HPDE6-E6E7 (cell line): ENCODE measurements around the gene DIMT1.
A peak's percentile ranks its signal among the peaks of the same experiment; 100 is the strongest.

ENCODE experiments used
- DNase-seq: peaks from one replicate; pipeline ENCODE4 v3.0.0; 2011; ENCODE audit warnings: missing footprints; ENCODE audit errors: extremely low spot score

Gene DIMT1

DNA sequence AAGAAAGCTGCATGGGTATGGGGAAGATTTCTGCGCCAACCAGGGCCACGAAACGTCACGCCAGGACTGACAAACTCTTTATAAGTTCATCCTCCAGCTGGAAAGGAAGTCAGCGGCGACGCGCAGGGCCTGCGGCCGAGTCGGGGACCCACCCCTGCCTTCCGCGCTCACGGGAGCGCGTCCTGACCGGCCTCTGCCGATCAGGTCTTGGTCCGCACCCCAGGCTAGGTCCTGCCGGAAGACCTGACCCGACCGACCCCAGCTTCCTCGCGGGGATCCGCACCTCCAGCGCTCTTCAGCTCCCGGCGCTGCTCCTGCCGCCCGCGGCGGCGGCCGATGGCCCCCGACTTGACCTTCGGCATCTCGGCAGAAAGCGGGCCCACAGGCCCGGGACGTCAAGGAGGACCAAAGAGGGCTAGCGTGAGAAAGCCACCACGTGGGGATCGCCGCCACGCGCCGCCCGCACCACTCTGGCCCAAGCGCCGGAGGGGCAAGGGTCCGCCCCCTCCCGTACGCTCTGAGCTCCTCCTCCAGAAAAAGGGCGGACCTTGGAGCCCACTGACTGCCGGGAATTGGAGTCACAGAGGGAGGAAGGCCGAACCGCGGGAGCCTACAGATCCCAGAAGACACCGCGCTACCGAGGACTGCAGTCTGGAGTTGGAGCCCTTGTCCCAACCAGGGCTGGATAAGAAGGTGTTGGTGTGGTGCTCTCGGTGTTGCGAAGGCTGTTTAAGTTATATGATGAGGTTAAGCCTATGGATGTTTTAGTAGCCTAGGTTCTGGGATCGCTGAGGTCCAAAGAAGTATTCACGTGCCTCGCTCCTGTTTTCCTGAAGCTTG, at the start of gene DIMT1:
Gene DIMT1 (minus strand): TSS at position 495 of the 840 bp plus-strand sequence. CDS start 133 bp downstream, at position 362.
- DNase-seq, result peak; percentile 97

DNA sequence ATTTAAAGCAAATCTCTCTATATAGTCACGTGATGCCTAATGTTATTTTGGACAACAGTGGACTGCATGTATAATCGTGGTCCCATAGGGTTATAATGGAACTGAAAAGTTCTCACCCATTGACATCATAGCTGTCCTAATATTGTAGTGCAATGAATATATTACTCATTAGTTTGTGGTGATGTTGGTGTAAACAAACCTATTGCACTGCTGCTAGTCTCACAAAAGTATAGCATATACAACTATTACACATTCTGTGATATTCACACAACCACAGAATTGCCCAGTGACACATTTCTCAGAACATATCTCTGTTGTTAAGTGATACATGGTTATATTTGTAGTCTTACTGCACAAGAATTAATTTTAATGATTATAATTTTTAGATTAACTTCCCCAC, 46.6 kb upstream of the DIMT1 start:
- DNase-seq, result no peak

DNA sequence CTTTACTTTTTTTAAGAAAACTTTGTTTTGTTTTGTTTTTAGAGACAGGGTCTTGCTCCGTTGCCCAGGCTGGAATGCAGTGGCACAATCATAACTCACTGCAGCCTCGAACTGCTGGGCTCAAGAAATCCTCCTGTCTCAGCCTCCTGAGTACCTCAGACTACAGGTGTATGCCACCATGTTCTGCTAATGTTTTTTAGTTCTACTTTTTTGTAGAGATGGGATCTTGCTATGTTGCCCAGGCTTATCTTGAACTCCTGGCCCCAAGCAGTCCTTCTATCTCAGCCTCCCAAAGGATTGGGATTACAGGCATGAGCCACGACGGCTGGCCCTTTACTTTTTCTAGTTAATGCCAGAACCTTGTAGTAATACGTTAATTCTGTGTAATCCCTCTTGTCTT, 44.8 kb upstream of the DIMT1 start:
- DNase-seq, result no peak

DNA sequence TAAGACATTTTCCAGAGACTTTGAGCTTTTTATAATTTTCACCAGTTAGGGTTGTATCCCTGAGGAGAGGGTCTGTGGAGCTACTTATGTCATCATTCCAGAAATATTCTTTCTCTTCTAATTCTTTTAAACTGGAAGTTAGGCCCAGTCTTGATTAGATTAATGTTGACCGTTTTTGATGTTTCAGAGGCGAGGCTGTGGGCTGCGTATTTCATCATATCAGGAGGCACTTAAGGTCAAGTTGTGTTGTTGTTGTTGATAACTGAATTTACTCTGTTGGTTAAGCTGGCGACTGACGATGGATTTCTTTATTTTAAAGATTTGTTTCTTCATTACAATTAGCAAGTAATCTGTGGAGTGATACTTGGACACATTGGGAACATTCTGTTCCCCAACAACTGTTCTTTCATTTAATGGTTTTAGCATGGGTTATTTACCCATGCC, 28.9 kb upstream of the DIMT1 start:
- no peak for DNase-seq

DNA sequence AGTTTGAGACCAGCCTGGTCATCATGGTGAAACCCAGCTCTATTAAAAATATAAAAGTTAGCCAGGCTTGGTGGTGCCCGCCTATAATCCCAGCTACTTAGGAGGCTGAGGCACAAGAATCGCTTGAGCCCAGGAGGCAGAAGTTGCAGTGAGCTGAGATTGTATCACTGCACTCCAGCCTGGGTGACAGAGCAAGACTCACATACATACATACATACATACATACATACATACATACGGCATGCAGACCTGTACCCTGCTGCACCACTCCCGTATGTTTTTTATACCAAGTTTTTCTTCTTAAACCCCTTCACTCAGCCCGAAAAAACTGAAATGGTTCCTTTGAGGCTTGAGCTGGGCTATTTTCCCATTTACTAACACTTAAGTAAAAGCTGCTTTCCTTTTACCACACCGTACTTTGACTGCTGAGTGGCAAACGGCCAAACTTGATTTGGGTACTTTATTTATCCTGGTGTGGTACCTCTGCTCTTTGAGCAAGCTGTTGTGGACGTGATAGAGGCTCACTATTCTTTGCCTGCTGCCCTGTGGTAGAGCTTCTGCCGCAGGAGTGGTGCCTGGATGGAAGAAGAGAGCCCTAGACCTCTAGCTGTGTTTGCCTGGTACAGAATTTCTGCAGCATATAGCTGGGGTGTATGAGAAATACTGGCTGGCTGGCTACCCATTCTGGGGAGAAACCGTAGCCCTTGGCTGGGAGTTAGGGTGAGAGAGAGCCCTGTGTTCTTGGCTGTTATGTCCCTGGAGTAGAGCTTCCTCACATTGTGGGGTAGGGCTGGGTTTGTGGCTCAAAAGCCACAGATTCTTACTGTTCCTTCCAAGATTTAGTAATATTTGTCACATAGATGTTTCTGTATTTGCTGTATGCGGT, 28.3 kb upstream of the DIMT1 start:
- DNase-seq, result no peak

DNA sequence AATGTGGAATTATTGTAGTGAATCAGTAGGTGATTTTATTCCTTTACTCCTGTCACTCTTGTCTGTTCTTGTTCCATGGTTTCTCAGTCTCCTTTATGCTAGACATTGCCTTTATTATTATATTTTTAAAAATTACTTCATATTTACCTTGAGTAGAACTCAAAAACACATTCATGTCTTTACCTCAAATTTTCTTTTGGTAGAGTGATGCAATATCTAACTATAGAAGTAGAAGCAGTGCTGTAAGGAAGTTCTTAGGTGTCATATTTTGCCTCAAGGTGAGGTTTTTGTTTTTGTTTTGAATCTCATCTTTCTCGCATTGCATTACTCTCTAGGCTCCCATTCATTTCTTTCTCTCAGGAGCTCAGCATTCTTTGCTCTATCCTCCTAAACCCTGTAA, 21.1 kb upstream of the DIMT1 start:
- DNase-seq, result no peak

DNA sequence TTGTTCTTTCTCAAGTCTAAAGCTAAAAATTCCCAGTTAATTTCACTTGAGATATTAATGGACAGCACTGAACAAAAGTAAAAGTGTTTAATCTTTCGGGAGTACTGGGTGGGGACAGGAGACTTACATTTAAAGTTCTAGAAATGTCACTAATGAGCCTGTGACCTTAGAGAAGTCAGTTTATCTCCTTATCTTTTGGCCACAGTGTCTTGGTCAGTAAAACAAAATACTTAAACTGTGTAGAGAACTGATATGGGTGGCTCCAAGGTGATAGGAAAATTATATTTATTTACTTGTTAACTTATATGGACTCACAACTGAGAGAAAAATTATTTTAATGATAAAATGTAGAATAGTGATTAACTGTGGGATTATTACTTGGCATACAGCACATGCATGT, 17.7 kb upstream of the DIMT1 start:
- no peak for DNase-seq

DNA sequence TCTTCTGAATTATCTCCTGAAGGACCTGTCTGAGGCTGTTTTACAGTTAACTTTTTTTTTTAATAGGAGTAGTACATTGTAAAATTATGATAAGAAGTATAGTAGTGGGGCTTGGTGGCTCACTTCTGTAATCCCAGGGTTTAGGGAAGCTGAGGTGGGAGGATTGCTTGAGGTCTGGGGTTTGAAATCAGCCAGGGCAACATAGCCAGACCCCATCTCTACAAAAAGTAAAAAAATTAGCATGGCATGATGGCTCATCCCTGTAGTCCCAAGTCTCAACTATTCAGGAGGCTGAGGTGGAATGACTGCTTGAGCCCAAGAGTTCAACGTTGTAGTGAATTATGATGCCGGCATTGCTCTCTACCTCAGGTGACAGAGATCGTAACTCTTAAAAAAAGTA, 15.9 kb upstream of the DIMT1 start:
- DNase-seq, result no peak

DNA sequence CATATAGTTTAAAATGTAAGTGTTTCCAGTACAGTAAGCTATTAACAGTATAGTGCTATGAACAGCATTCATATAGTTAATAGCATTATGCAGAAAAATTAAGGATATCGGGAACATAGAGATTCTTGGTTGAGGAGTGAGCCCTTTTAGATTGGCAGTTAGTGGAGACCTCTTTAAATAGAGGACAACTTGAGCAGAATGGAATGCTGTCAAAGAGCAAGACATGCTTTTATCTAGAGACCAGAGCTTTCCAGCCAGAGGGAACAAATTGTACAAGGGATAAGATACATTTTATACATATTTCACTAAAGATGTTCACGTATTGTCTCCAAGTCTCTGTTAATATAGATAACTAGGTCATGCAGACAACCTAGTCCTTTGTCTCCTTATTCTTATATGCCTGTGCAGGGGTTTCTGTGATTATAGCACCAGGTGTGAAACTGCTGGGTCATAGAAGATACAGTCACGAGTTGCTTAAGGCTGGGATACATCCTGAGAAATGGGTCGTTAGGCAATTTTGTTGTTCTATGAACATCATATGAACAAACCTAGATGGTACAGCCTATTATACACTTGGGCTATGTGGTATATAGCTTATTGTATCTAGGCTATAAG, 14.9 kb upstream of the DIMT1 start:
- no peak for DNase-seq

DNA sequence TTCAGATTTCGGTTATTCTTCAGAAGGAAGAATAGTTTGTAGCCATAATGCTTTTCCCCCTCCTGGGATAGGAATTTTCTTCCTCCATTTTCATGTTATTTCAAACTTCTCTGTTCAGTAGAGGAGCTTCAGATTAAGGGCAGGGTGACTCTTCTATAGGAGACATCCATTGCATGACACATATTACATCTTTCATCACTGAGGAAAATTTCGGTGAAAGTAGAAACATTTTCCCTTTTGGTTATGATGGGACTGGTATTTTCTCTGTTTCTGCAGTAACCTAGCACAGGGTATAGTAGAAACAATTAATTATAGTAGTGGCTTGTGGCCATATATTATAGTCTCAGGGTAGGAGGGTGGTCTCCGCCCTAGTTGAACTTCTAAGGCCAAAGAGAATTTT, 10.0 kb upstream of the DIMT1 start:
- no peak for DNase-seq

DNA sequence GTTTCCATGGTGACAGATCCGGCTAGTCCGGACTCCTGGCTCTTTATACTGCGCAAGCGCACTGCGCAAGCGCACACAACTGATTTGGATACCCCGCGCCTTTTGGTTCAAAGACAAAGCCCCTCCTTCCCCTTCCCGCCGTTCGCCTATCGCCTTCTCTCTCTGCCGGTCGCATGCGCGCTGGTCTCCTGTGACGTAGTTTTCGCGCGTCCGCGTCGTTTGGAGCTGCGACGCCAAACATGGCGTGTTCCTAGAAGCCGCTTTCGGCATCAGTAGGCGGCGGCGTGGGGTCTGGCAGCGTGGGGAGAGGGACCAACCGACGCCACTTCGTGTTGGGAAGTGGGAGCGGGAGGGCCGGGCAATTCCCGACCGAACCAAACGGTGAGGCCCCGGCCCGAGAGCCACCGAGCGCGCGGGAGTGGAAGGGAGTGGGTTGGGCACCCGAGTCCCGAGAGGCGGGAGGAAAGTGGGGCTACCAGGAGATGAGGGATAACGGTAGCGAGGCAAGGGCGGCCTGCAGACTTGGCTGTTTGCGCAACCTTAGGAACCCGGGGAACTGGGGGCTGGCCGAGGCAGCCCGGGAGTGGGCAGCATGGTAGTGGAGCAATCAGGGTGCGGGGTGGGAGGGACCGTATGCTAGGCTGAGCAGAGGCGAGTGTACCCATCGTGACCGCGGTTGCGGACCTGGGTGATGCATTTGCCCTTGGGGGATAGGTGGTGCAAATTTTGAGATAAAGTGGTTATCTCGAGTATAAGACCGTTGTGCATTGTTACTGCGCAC, 9.0 kb upstream of the DIMT1 start, which contains the start of gene IPO11:
Gene IPO11 (plus strand): TSS at position 215 of the 781 bp plus-strand sequence. CDS start 24,517 bp downstream, outside the sequence.
- DNase-seq, result peak; percentile 99

DNA sequence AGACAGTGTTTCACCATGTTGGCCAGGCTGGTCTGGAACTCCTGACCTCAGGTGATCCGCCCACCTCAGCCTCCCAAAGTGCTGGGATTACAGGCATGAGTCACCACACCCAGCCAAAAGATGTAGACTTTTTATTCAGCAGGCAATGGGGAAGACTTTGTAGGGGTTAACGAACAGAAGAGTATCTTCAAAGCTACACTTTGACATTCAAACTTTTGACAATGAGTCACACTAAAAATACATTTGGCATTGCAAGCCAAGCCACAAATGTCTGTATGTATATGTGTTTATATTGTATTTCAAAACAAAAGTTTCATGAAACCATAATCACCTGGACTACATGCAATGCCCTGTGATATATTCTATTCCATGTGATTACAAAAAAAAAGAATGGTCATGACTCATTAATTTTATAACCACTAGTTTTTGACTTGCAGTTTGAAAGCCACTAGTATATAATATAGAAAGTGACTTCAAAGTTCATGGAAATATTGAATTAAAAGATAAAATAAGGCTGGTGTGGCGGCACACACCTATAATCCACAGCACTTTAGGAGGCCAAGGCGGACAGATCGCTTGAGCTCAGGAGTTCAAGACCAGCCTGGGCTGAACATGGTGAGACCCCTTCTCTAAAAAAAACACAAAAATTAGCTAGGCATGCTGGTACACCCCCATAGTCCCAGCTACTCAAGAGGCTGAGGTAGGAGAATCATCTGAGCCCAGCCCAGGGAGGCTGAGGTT, 8.3 kb downstream of the DIMT1 start:
- DNase-seq, result no peak

DNA sequence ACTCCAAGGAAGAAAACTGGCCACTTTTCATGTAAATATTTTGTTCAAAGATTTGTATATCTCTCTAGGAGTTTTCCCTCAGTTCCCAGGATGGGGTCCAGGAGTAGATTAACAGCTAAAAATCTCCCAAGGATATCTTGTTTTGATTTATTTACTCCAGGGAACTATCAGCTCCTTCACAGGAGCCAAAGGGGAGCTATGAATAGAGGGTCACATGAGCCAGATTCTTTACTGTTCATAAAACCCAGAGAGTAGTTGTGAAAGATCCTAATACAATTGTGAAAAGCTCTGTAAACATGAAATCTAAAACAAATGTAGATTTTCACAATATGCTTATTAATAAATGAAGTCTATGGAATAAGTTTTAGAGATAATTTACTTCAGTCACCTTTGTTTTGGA, 16.9 kb downstream of the DIMT1 start:
- DNase-seq, result no peak

DNA sequence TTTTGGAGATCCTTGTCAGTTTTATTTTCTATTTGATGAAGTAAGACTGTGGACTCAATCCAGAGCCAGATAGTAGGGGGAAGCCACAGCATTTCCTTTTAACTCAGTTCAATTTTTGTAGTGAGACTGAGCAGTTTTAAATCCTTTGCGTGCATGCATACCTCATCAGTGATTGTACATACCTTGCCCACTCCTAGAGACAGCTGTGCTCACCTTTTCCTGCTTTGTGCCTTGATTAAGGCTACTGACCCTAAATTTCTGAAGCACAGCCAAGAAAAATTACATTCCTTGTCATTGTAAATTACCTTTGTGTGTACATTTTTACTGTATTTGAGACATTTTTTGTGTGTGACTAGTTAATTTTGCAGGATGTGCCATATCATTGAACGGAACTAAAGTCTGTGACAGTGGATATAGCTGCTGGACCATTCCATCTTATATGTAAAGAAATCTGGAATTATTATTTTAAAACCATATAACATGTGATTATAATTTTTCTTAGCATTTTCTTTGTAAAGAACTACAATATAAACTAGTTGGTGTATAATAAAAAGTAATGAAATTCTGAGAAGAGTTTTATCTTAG, 17.8 kb downstream of the DIMT1 start:
- DNase-seq, result peak; percentile 20

DNA sequence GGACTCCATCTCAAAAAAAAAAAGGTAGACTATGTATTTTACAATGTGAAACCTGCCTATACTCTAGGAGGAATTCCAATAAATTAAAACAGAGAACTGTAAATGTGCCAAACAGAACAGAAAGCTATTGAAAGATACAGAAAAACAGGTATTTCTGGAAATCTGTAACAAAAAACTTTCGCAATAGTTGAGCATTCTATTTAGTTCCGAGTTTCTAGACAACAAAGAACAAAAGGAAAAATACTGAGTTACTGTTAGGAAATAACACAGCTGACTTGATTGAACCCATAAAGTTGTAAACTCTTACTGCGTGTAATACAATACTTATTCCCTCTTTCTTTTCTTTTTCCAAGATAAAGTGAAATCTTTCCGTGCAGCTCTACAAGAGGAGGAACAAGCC, 18.6 kb downstream of the DIMT1 start:
- DNase-seq, result peak; percentile 27

DNA sequence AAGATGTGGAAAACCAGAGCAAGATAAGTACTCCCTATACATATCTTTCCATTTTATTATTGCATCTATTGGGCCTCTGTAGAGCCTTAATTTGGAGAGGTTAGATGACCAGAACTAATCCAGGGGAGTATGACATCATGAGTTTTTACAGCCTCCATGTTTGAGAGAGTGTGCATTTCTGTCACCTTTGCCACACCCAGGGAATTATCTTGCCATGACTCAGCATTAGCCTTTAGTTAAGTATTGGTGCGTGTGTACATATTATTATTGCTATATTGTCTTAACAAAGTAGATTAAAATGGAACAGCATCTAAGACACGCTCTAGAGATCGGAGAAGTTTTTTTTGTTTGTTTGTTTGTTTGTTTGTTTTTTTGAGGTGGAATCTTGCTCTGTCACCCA, 27.6 kb downstream of the DIMT1 start:
- DNase-seq, result no peak

DNA sequence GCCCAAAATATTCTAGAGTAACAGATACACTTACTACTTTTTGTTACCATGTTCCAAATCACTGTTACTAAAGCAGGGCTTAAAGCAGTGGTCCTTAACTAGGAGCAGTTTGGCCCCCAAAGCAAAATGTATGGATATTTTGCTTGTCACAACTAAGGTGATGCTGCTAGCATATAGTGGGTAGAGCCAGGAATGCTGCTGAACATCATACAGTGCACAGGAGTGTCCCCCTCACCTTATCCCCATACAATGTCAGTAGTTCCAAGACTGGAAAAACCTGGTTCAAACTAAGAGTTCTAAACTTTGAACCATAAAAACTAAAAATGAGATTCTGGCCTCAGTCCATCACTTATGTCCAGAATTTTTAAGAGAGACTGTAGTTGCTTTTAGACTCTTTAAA, 28.1 kb downstream of the DIMT1 start:
- no peak for DNase-seq

DNA sequence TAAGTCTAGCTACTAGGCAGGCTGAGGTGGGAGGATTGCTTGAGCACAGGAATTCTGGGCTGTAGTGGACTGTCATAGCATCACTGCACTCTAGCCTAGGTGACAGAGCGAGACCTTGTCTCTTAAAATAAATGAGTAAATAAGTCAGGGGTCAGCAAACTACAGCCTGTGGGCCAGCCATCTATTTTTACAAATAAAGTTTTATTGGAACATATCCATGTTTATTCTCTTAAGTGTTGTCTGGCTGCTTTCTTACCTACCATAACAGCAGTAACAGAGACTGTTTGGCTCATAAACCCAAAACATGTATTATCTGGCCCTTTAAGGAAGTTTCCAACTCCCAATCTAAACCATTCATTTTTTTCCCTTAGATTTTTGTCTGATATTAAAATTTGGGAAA, 29.6 kb downstream of the DIMT1 start:
- no peak for DNase-seq

DNA sequence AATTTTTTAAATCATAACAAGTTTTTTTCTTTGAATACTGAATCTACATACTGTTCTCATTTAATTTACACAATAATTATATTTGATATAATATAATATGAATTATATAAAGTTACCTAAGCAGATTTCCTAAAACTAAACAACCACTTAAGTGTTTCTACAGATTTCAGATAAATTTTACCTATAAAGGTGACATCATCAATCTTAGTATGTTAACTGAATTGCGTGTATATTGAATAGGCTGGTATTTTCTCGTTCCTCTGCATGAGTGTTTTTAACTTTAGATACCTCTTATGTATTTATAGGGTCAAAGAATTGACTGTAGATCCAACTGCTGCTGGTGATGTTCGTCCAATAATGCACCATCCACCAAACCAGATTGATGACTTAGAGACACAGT, 30.3 kb downstream of the DIMT1 start:
- no peak for DNase-seq

DNA sequence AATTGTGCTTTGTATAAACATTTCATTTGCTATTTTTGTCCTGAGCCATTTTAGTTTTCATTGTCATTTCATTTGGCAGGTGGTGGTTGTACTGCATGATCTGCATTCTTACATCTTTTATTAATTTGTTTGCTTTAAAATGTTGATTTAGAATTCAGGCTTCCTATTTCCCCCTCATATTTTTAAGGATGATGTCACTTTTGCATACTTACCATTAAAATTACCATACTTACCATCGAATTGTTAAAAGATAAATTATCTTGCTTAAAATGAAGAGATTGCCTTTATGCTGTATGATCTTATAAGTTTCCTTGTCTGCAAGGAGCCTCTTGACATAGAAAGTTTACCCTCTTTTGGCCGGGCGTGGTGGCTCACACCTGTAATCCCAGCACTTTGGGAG, 31.1 kb downstream of the DIMT1 start:
- no peak for DNase-seq
